HG03175 (cell line): ENCODE measurements around the gene IL18BP.

Experiments used
- ATAC-seq: cut with Tn5 transposase; IDR thresholded peaks from one replicate; pipeline ENCODE4 v1.9.1; 2021; ENCODE audit warnings: mild to moderate bottlenecking, moderate library complexity; ENCODE audit not compliant: unreplicated experiment

Gene IL18BP

GRCh38 chr11:72010529-72011233, 12.0 kb downstream of the IL18BP start:
- ATAC-seq = no peak

GRCh38 chr11:72012091-72012630, 13.5 kb downstream of the IL18BP start:
- ATAC-seq = no peak

- no peak for ATAC-seq
These were observed 14.4 kb downstream of the IL18BP start for GRCh38 chr11:72012897-72013721.

GRCh38 chr11:72013765-72014711, 15.3 kb downstream of the IL18BP start:
- ATAC-seq = no peak

- ATAC-seq = no peak
These were observed 16.1 kb downstream of the IL18BP start for GRCh38 chr11:72014761-72015320.

- no peak for ATAC-seq
These were observed 16.9 kb downstream of the IL18BP start for GRCh38 chr11:72015511-72016061.

GRCh38 chr11:72018171-72018570, 19.5 kb downstream of the IL18BP start:
- no peak for ATAC-seq

- no peak for ATAC-seq
These were observed 24.6 kb downstream of the IL18BP start for GRCh38 chr11:72023335-72023734.

GRCh38 chr11:72024069-72024754, 25.5 kb downstream of the IL18BP start:
- no peak for ATAC-seq

GRCh38 chr11:72026090-72026489, 27.4 kb downstream of the IL18BP start:
- ATAC-seq = no peak

- ATAC-seq = no peak
These were observed 31.9 kb downstream of the IL18BP start for GRCh38 chr11:72030472-72031045.

- ATAC-seq = no peak
These were observed 38.0 kb downstream of the IL18BP start for GRCh38 chr11:72036687-72037086.

GRCh38 chr11:72037554-72038311, 39.0 kb downstream of the IL18BP start:
- ATAC-seq = no peak

GRCh38 chr11:72038491-72038890, 39.8 kb downstream of the IL18BP start:
- ATAC-seq = no peak

GRCh38 chr11:72039031-72039855, 40.5 kb downstream of the IL18BP start:
- ATAC-seq = no peak

- ATAC-seq = no peak
These were observed 41.2 kb downstream of the IL18BP start for GRCh38 chr11:72039856-72040401.
